ENCODE measurements around the gene PPP2R5E.

Gene PPP2R5E

GRCh38 chr14:63517354-63517753 lies 25.8 kb downstream of the PPP2R5E start:
- no peak for DNase-seq

- no peak for DNase-seq
Measured at GRCh38 chr14:63515240-63515639, 27.9 kb downstream of the PPP2R5E start.

- no peak for DNase-seq
Measured at GRCh38 chr14:63513756-63514155, 29.4 kb downstream of the PPP2R5E start.

- DNase-seq = no peak
Measured at GRCh38 chr14:63512861-63513260, 30.3 kb downstream of the PPP2R5E start.

- no peak for DNase-seq
Measured at GRCh38 chr14:63510538-63510937, 32.6 kb downstream of the PPP2R5E start.

- DNase-seq = no peak
Measured at GRCh38 chr14:63508033-63508432, 35.1 kb downstream of the PPP2R5E start.

GRCh38 chr14:63504648-63505047 lies 38.5 kb downstream of the PPP2R5E start:
- no peak for DNase-seq

GRCh38 chr14:63501429-63501828 lies 41.7 kb downstream of the PPP2R5E start:
- no peak for DNase-seq

- no peak for DNase-seq
Measured at GRCh38 chr14:63499701-63500250, 43.4 kb downstream of the PPP2R5E start.

GRCh38 chr14:63496837-63497400 lies 46.3 kb downstream of the PPP2R5E start:
- DNase-seq = no peak

GRCh38 chr14:63493246-63493645 lies 49.9 kb downstream of the PPP2R5E start:
- no peak for DNase-seq

GRCh38 chr14:63492391-63492790 lies 50.8 kb downstream of the PPP2R5E start:
- DNase-seq = no peak

GRCh38 chr14:63487724-63488123 lies 55.5 kb downstream of the PPP2R5E start:
- no peak for DNase-seq

- no peak for DNase-seq
Measured at GRCh38 chr14:63486738-63487137, 56.4 kb downstream of the PPP2R5E start.

GRCh38 chr14:63483315-63483714 lies 59.9 kb downstream of the PPP2R5E start:
- DNase-seq = no peak

- no peak for DNase-seq
Measured at GRCh38 chr14:63480599-63480998, 62.6 kb downstream of the PPP2R5E start.

GRCh38 chr14:63478437-63478852 lies 64.7 kb downstream of the PPP2R5E start:
- no peak for DNase-seq

- no peak for DNase-seq
Measured at GRCh38 chr14:63478010-63478409, 65.2 kb downstream of the PPP2R5E start.

- DNase-seq = no peak
Measured at GRCh38 chr14:63477556-63477955, 65.6 kb downstream of the PPP2R5E start.

- no peak for DNase-seq
Measured at GRCh38 chr14:63475761-63476160, 67.4 kb downstream of the PPP2R5E start.

- no peak for DNase-seq
Measured at GRCh38 chr14:63474844-63475243, 68.3 kb downstream of the PPP2R5E start.

- no peak for DNase-seq
Measured at GRCh38 chr14:63474111-63474510, 69.1 kb downstream of the PPP2R5E start.

GRCh38 chr14:63472986-63473788 lies 70.0 kb downstream of the PPP2R5E start:
- DNase-seq = no peak
